Uterus (tissue), 4 donors: ENCODE results near the gene FAM216B. TPM values are rescaled to one million over a fixed set of nuclear protein-coding genes. Genes with fewer than 3 reads are reported as not detected.

ENCODE experiments used
- DNase-seq, 2 donors: peaks; one replicate each; pipeline ENCODE4 v3.0.0-alpha.2; 2019 to 2020
- H3K27ac ChIP-seq, 2 donors: fragments of 200-600 bp; sonication (generic); 1 replicate in 1 of 2; 2 replicates in 1 of 2; pipeline ENCODE4 v1.5.1; 2016 to 2018
- H3K27me3 ChIP-seq, 2 donors: fragments of 200-600 bp; sonication (generic); one replicate each; pipeline ENCODE4 v1.5.1; 2018 to 2019; ENCODE audit warnings: control low read depth in 1 of 2
- H3K36me3 ChIP-seq, 2 donors: fragments of 200-600 bp; sonication (generic); one replicate each; pipeline ENCODE4 v1.5.1; 2019; ENCODE audit warnings: control low read depth in 1 of 2
- H3K4me1 ChIP-seq, 2 donors: fragments of 200-600 bp; sonication (generic); one replicate each; pipeline ENCODE4 v1.5.1; 2018 to 2019; ENCODE audit warnings: control low read depth in 1 of 2
- H3K4me3 ChIP-seq, 2 donors: fragments of 200-600 bp; sonication (generic); 1 replicate in 1 of 2; 2 replicates in 1 of 2; pipeline ENCODE4 v1.5.1; 2018 to 2019; ENCODE audit warnings: mild to moderate bottlenecking in 1 of 2
- H3K9me3 ChIP-seq, 2 donors: fragments of 200-600 bp; sonication (generic); one replicate each; pipeline ENCODE4 v1.5.1; 2019; ENCODE audit warnings: control low read depth in 1 of 2
- POLR2A ChIP-seq, 2 donors: fragments of 450-650 bp; IDR thresholded peaks; one replicate each; pipeline ENCODE4 v1.6.1; 2016; ENCODE audit warnings: antibody characterized with exemption in 2 of 2, mild to moderate bottlenecking in 1 of 2, moderate library complexity in 1 of 2
- intact Hi-C: fragments of 100-400 bp; cut with DNase I; formaldehyde crosslinking; loops from one replicate; pipeline ENCODE4 v1.15.1; 2023; ENCODE audit warnings: low total_unique reads
- total RNA-seq, 4 donors: library from RNA; depleted of rRNA in 3 of 4; stranded (reverse); fragments of >200 nt in 3 of 4; gene quantifications; one replicate each; pipeline versions ENCODE4 v1.1.0 to v1.2.4, GENCODE V29; 2014 to 2023
- TF ChIP-seq, protein P1 (sequence below), 4 experiments: fragments of 200-600 bp in 2 of 4; fragments of 450-650 bp in 2 of 4; sonication (generic) in 2 of 4; IDR thresholded peaks; one replicate each; pipeline ENCODE4 v1.5.1; 2016 to 2019; ENCODE audit warnings: antibody characterized with exemption in 4 of 4, mild to moderate bottlenecking in 2 of 4, moderate library complexity in 1 of 4
- donor health status: DM: yes; HTN: yes; CAD: no.

FAM216B gene
- total RNA-seq, 4 donors from 2014 or later = 0.27 to 6.2 (median 0.59) TPM; not detected in 1

DNA sequence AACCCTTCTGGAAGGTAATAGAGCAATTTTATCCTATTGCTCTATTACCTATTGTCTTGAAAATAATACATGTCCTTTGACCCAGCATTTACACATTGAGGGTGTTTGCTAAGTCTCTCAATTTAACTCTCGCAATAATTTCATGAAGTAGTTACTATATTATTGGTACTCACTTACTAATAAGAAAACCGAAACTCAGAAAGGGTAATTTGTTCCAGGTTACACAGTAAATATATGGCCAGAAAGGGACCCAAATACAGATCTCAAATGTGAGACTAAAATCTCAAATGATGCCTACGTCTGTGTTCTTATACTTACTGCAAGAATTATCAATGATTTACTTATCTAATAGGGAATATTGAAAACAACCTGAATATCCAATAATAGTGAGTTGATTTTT lies 29.7 kb upstream of the FAM216B start:
- Histone ChIP-seq H3K4me1 (peaks cover 0 to 11% of the 10 kb centered on the region in 2 donors), H3K27ac (no peak overlapping the region), H3K27me3 (no peaks in the 10 kb centered on the region), H3K4me3 (no peak overlapping the region), H3K36me3 (no peaks in the 10 kb centered on the region), H3K9me3 (no peaks in the 10 kb centered on the region)
- DNase-seq = no peak
- TF ChIP-seq POLR2A (IDR thresholded peaks at IDR 0.05) = no peak
- TF ChIP-seq, protein P1, sequence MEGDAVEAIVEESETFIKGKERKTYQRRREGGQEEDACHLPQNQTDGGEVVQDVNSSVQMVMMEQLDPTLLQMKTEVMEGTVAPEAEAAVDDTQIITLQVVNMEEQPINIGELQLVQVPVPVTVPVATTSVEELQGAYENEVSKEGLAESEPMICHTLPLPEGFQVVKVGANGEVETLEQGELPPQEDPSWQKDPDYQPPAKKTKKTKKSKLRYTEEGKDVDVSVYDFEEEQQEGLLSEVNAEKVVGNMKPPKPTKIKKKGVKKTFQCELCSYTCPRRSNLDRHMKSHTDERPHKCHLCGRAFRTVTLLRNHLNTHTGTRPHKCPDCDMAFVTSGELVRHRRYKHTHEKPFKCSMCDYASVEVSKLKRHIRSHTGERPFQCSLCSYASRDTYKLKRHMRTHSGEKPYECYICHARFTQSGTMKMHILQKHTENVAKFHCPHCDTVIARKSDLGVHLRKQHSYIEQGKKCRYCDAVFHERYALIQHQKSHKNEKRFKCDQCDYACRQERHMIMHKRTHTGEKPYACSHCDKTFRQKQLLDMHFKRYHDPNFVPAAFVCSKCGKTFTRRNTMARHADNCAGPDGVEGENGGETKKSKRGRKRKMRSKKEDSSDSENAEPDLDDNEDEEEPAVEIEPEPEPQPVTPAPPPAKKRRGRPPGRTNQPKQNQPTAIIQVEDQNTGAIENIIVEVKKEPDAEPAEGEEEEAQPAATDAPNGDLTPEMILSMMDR (IDR thresholded peaks at IDR 0.05) = no peak
- intact Hi-C loops = no loop called here

DNA sequence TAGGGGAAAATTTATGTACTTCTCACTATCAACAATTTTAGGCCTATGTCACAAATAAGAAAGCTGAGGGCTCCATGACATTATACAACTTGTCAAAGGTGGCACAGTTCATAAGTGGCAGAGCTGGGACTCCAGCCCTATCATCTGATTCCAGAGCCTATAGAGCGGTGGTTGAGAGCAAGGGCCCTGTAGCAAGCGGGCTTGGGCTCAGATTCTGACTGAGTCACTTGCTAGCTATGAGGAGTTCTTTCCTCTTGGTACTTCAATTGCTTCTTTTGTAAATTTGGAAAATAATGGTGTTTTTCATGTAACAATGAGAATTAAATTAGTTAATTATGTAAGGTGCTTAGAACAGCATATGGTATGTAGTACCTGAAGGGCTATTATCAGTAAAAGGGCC lies 28.7 kb upstream of the FAM216B start:
- Histone ChIP-seq H3K27me3 (no peaks in the 10 kb centered on the region), H3K4me3 (no peak overlapping the region), H3K36me3 (no peaks in the 10 kb centered on the region), H3K27ac (peak overlapping the region; percentile 60 to 63), H3K9me3 (no peaks in the 10 kb centered on the region), H3K4me1 (peaks cover 0 to 11% of the 10 kb centered on the region in 2 donors)
- TF ChIP-seq, protein P1 (IDR thresholded peaks at IDR 0.05) = no peak
- TF ChIP-seq POLR2A (IDR thresholded peaks at IDR 0.05) = no peak
- no peak for DNase-seq
- intact Hi-C loops = no loop called here

DNA sequence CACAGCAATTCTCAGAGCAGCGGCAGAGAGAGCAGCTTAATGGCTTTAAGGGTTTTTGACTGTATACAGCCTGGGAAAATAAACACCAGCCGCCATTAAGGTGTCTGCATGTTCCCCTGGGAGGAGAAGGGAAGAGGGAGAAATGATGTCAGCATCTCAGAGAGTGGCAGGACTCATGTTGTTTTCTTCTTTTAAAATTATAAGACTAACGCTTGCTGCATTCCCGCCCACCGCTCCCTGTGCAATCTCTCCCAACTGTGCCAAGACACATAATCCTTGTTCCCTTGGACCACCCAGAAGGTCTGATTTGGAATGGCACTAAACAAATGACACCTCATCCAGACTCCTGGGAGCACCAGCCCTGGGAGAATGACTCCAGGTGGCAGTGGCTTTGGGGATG lies 27.7 kb upstream of the FAM216B start:
- intact Hi-C loops = no loop called here
- H3K4me3 ChIP-seq = no peak overlapping the region
- peak overlapping the region; percentile 60 to 63 for H3K27ac ChIP-seq
- TF ChIP-seq, protein P1 (IDR thresholded peaks at IDR 0.05) = no peak
- no peak for TF ChIP-seq POLR2A (IDR thresholded peaks at IDR 0.05)
- peak in 1 of 2 donors; percentile 18 for DNase-seq
- H3K4me1 ChIP-seq = peaks cover 0 to 11% of the 10 kb centered on the region in 2 donors
- H3K36me3 ChIP-seq = no peaks in the 10 kb centered on the region
- H3K27me3 ChIP-seq = no peaks in the 10 kb centered on the region
- H3K9me3 ChIP-seq = no peaks in the 10 kb centered on the region

DNA sequence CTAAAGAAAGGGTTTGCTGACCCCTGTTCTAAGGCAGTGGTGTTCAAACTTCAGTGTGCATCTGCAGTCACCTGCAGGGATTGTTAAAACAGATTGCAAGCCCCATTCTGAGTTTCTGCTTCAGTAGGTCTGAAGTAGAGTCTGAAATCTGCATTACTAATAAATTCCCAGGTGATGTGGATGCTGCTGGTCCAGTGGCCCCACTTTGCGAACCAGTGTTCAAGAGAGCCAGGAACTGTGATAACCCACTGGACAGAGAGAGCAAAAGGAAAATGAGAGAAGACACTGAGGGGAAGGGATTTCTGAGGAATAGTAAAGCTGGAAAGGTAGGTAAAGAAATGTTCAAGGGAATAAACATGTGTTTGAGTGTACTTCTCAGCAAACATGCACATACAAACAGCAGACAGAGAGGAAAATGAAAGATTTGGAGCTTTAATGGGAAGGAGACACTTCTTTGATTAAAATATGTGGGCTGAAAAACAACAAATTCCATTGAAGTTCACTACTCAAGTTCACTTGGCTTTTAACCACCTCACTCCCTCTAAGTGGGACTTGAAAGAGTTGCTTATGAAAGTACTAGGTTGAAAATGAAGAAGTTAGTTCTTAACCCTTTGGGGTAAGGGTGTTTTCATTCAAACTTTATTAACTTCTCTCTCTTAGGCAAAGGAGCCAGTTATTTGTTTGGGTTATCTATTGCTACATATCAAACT lies 26.4 kb upstream of the FAM216B start:
- intact Hi-C loops = no loop called here
- H3K4me1 ChIP-seq = peaks cover 0 to 11% of the 10 kb centered on the region in 2 donors
- H3K27ac ChIP-seq = peak overlapping the region in 1 of 2 donors; percentile 63
- no peak for DNase-seq
- no peak for TF ChIP-seq POLR2A (IDR thresholded peaks at IDR 0.05)
- TF ChIP-seq, protein P1 (IDR thresholded peaks at IDR 0.05) = no peak
- H3K9me3 ChIP-seq = no peaks in the 10 kb centered on the region
- no peaks in the 10 kb centered on the region for H3K27me3 ChIP-seq
- no peak overlapping the region for H3K4me3 ChIP-seq
- no peaks in the 10 kb centered on the region for H3K36me3 ChIP-seq

DNA sequence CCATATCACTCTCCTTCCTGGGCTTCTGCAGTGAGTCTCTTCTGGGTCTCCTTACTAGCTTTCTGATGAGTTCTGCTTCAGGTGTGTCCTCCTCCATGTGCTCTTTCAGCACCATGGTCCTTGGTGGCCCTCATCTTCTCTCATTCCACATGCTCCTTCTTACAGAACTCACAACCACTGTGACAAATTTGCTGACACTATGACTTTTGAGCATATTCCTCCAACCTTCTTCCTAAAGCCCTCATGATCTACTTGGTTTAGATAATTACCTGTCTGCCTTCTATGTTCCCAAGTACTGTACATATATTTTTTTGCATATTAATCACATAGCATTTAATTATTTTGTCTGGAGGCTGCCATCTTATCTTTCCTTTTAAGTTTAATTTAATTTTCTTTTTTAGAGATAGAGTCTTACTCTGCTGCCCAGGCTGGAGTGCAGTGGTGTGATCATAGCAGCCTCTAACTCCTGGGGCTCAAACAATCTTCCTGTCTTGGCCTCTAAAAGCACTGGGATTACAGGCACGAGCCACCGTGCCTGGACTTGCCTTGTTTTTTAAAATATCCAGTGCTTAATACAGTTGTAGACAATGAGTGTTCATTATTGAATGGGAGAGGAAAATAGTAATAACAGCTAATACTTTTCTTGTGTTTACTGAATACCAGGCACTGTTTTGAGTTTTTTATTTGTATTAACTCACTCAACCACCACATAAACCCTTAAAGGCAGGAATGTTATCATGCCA lies 23.5 kb upstream of the FAM216B start:
- Histone ChIP-seq H3K27ac (no peak overlapping the region), H3K9me3 (no peaks in the 10 kb centered on the region), H3K36me3 (no peaks in the 10 kb centered on the region), H3K4me1 (peaks cover 0 to 11% of the 10 kb centered on the region in 2 donors), H3K27me3 (no peaks in the 10 kb centered on the region), H3K4me3 (no peak overlapping the region)
- no peak for TF ChIP-seq POLR2A (IDR thresholded peaks at IDR 0.05)
- DNase-seq = no peak
- intact Hi-C loops = no loop called here
